Ishikawa (cell line): Measurements from ENCODE around the gene LHPP.

Source experiments
- CEBPB ChIP-seq: IDR thresholded peaks from 2 replicates; pipeline ENCODE4 v1.6.1; 2012
- CREB1 ChIP-seq: IDR thresholded peaks from 2 replicates; pipeline ENCODE4 v1.6.1; 2012; ENCODE audit warnings: low read depth
- EGR1 ChIP-seq: IDR thresholded peaks from 2 replicates; pipeline ENCODE4 v1.6.1; 2012
- EP300 ChIP-seq: IDR thresholded peaks from 2 replicates; pipeline ENCODE4 v1.6.1; 2012; ENCODE audit warnings: borderline replicate concordance
- FOXM1 ChIP-seq: IDR thresholded peaks from 2 replicates; pipeline ENCODE4 v1.6.1; 2012; ENCODE audit warnings: low read depth, borderline replicate concordance
- NFIC ChIP-seq: IDR thresholded peaks from 2 replicates; pipeline ENCODE4 v1.6.1; 2012
- RAD21 ChIP-seq: IDR thresholded peaks from 2 replicates; pipeline ENCODE4 v1.6.1; 2012; ENCODE audit warnings: low read depth
- TAF1 ChIP-seq: IDR thresholded peaks from 2 replicates; pipeline ENCODE4 v1.6.1; 2012; ENCODE audit warnings: low read depth, mild to moderate bottlenecking
- TCF12 ChIP-seq: IDR thresholded peaks from 2 replicates; pipeline ENCODE4 v1.6.1; 2012; ENCODE audit warnings: low read depth
- TEAD4 ChIP-seq: IDR thresholded peaks from 2 replicates; pipeline ENCODE4 v1.6.1; 2012
- YY1 ChIP-seq: IDR thresholded peaks from 2 replicates; pipeline ENCODE4 v1.6.1; 2012; ENCODE audit warnings: low read depth
- ZBTB7A ChIP-seq: IDR thresholded peaks from 2 replicates; pipeline ENCODE4 v1.6.1; 2012; ENCODE audit warnings: low read depth
- TF ChIP-seq, protein P1 (sequence below): IDR thresholded peaks from 2 replicates; pipeline ENCODE4 v1.6.1; 2012; ENCODE audit warnings: low read depth, mild to moderate bottlenecking
- TF ChIP-seq, protein P2 (sequence below): IDR thresholded peaks from 2 replicates; pipeline ENCODE4 v1.6.1; 2012

- no peak for TF ChIP-seq TCF12
- no peak for TF ChIP-seq EP300
- TF ChIP-seq, protein P1, sequence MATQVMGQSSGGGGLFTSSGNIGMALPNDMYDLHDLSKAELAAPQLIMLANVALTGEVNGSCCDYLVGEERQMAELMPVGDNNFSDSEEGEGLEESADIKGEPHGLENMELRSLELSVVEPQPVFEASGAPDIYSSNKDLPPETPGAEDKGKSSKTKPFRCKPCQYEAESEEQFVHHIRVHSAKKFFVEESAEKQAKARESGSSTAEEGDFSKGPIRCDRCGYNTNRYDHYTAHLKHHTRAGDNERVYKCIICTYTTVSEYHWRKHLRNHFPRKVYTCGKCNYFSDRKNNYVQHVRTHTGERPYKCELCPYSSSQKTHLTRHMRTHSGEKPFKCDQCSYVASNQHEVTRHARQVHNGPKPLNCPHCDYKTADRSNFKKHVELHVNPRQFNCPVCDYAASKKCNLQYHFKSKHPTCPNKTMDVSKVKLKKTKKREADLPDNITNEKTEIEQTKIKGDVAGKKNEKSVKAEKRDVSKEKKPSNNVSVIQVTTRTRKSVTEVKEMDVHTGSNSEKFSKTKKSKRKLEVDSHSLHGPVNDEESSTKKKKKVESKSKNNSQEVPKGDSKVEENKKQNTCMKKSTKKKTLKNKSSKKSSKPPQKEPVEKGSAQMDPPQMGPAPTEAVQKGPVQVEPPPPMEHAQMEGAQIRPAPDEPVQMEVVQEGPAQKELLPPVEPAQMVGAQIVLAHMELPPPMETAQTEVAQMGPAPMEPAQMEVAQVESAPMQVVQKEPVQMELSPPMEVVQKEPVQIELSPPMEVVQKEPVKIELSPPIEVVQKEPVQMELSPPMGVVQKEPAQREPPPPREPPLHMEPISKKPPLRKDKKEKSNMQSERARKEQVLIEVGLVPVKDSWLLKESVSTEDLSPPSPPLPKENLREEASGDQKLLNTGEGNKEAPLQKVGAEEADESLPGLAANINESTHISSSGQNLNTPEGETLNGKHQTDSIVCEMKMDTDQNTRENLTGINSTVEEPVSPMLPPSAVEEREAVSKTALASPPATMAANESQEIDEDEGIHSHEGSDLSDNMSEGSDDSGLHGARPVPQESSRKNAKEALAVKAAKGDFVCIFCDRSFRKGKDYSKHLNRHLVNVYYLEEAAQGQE: no peak
- TF ChIP-seq EGR1: no peak
- TF ChIP-seq CREB1: no peak
- TF ChIP-seq, protein P2, sequence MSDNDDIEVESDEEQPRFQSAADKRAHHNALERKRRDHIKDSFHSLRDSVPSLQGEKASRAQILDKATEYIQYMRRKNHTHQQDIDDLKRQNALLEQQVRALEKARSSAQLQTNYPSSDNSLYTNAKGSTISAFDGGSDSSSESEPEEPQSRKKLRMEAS: no peak
- TF ChIP-seq RAD21: peak; percentile 19; the same call in 1 of the 2 replicates
- TF ChIP-seq TEAD4: no peak
- no peak for TF ChIP-seq CEBPB
- TF ChIP-seq NFIC: no peak
- TF ChIP-seq YY1: no peak
- TF ChIP-seq ZBTB7A: no peak
- TF ChIP-seq FOXM1: no peak
- no peak for TF ChIP-seq TAF1
Observed at GRCh38 chr10:124520558-124521428, 59.2 kb downstream of the LHPP start.
